Stimulated activated CD8-positive, alpha-beta memory T cell treated with anti-CD3 and anti-CD28 coated beads, Interleukin-12 subunit alpha, Interleukin-12 subunit beta, amount 100 ng/mL, for 24 hours (primary cell): ENCODE data around the gene ELMO1.
"Not testable (repeated sequence)": the region's sequence is repeated elsewhere in the genome, so short reads cannot be mapped to it uniquely, and the experiment has no call there.

Experiments
- DNase-seq: peaks from one replicate; pipeline ENCODE4 v3.0.0-alpha.2; 2020; ENCODE audit errors: extremely low read depth

ELMO1 gene

GRCh38 chr7:36979810-36980248, 468.8 kb downstream of the ELMO1 start:
- no peak for DNase-seq

GRCh38 chr7:36978461-36978860, 470.2 kb downstream of the ELMO1 start:
- DNase-seq, result no peak

- no peak for DNase-seq
These were observed 470.8 kb downstream of the ELMO1 start for GRCh38 chr7:36977878-36978277.

- not testable (repeated sequence) for DNase-seq
These were observed 475.1 kb downstream of the ELMO1 start for GRCh38 chr7:36973534-36973933.

- DNase-seq, result no peak
These were observed 476.5 kb downstream of the ELMO1 start for GRCh38 chr7:36972140-36972518.

GRCh38 chr7:36971515-36972139, 477.0 kb downstream of the ELMO1 start:
- DNase-seq, result no peak

- DNase-seq, result no peak
These were observed 477.8 kb downstream of the ELMO1 start for GRCh38 chr7:36970551-36971514.

GRCh38 chr7:36969376-36969775, 479.3 kb downstream of the ELMO1 start:
- no peak for DNase-seq

- DNase-seq, result no peak
These were observed 481.3 kb downstream of the ELMO1 start for GRCh38 chr7:36967387-36967786.

GRCh38 chr7:36966636-36967035, 482.0 kb downstream of the ELMO1 start:
- no peak for DNase-seq

GRCh38 chr7:36966039-36966438, 482.6 kb downstream of the ELMO1 start:
- DNase-seq, result no peak

- no peak for DNase-seq
These were observed 483.0 kb downstream of the ELMO1 start for GRCh38 chr7:36965625-36966024.

- no peak for DNase-seq
These were observed 484.4 kb downstream of the ELMO1 start for GRCh38 chr7:36964297-36964696.

GRCh38 chr7:36962367-36962766, 486.3 kb downstream of the ELMO1 start:
- no peak for DNase-seq

GRCh38 chr7:36961693-36962092, 487.0 kb downstream of the ELMO1 start:
- DNase-seq, result no peak

GRCh38 chr7:36961097-36961496, 487.6 kb downstream of the ELMO1 start:
- DNase-seq, result no peak

GRCh38 chr7:36960105-36960504, 488.6 kb downstream of the ELMO1 start:
- DNase-seq, result no peak

GRCh38 chr7:36958111-36958733, 490.4 kb downstream of the ELMO1 start:
- DNase-seq, result no peak

GRCh38 chr7:36957620-36958019, 491.0 kb downstream of the ELMO1 start:
- no peak for DNase-seq

- no peak for DNase-seq
These were observed 491.9 kb downstream of the ELMO1 start for GRCh38 chr7:36956814-36957213.

- no peak for DNase-seq
These were observed 493.1 kb downstream of the ELMO1 start for GRCh38 chr7:36955456-36956129.

- DNase-seq, result no peak
These were observed 497.4 kb downstream of the ELMO1 start for GRCh38 chr7:36951257-36951697.
